Hematopoietic multipotent progenitor cell treated with erythropoietin and hydrocortisone succinate and interleukin-3 and kit ligand, for 8 days (in vitro differentiated cells): Measurements from ENCODE around the gene TBXA2R.
"Not testable (repeated sequence)": the region's sequence is repeated elsewhere in the genome, so short reads cannot be mapped to it uniquely, and the experiment has no call there.

Experiments
- DNase-seq: peaks from one replicate; pipeline ENCODE4 v3.0.0-alpha.2; 2015

Gene TBXA2R

GRCh38 chr19:3606690-3607289 lies at the start of gene TBXA2R:
Gene TBXA2R (minus strand): TSS chr19:3606875. CDS start chr19:3600634, 6,241 bp downstream.
- peak; percentile 36 for DNase-seq

GRCh38 chr19:3656073-3656746 lies 49.5 kb upstream of the TBXA2R start:
- no peak for DNase-seq

- no peak for DNase-seq
These were observed 48.9 kb upstream of the TBXA2R start for GRCh38 chr19:3655402-3656072.

- DNase-seq, result no peak
These were observed 47.3 kb upstream of the TBXA2R start for GRCh38 chr19:3653865-3654513.

- no peak for DNase-seq
These were observed 46.6 kb upstream of the TBXA2R start for GRCh38 chr19:3653081-3653795.

GRCh38 chr19:3652422-3652821 lies 45.7 kb upstream of the TBXA2R start:
- DNase-seq, result no peak

- DNase-seq, result no peak
These were observed 45.0 kb upstream of the TBXA2R start for GRCh38 chr19:3651684-3652083.

- DNase-seq, result no peak
These were observed 43.2 kb upstream of the TBXA2R start for GRCh38 chr19:3649888-3650287.

GRCh38 chr19:3648037-3648905 lies 41.6 kb upstream of the TBXA2R start:
- no peak for DNase-seq

GRCh38 chr19:3647102-3647501 lies 40.4 kb upstream of the TBXA2R start:
- not testable (repeated sequence) for DNase-seq

GRCh38 chr19:3646336-3647092 lies 39.8 kb upstream of the TBXA2R start:
- DNase-seq, result no peak

GRCh38 chr19:3645726-3646125 lies 39.1 kb upstream of the TBXA2R start:
- DNase-seq, result no peak

- no peak for DNase-seq
These were observed 38.4 kb upstream of the TBXA2R start for GRCh38 chr19:3645067-3645396.

GRCh38 chr19:3644351-3645066 lies 37.8 kb upstream of the TBXA2R start:
- no peak for DNase-seq

GRCh38 chr19:3643674-3644313 lies 37.1 kb upstream of the TBXA2R start:
- no peak for DNase-seq

GRCh38 chr19:3642987-3643673 lies 36.5 kb upstream of the TBXA2R start:
- DNase-seq, result no peak

GRCh38 chr19:3642296-3642695 lies 35.6 kb upstream of the TBXA2R start:
- DNase-seq, result no peak

- DNase-seq, result no peak
These were observed 35.0 kb upstream of the TBXA2R start for GRCh38 chr19:3641515-3642269.

GRCh38 chr19:3639479-3639878 lies 32.8 kb upstream of the TBXA2R start:
- no peak for DNase-seq
